H1 (cell line): Measurements from ENCODE around the gene KANSL1. TPM values are rescaled to one million over a fixed set of nuclear protein-coding genes. Genes with fewer than 3 reads are reported as not detected.

Experiments
- CTCF ChIA-PET: fragments of 300-600 bp; sonication (Branson Sonifier 250); formaldehyde crosslinking; loops from one replicate; lab custom pipeline; 2021; ENCODE audit not compliant: partially characterized antibody; lab: Charles Lee
- POLR2A ChIA-PET: fragments of 300-600 bp; sonication (Branson Sonifier 250); formaldehyde crosslinking; loops from one replicate; lab custom pipeline; 2021; ENCODE audit warnings: inconsistent platforms; ENCODE audit not compliant: partially characterized antibody; lab: Charles Lee
- DNase-seq, 2 experiments: peaks; one replicate each; pipeline versions ENCODE4 v3.0.0 to v3.0.0-alpha.2; 2010 to 2022; ENCODE audit warnings: low spot score in 2 of 2, low read depth in 1 of 2, mixed read lengths in 1 of 2
- FAIRE-seq: peaks from 2 replicates; lab custom pipeline; 2011; peaks lifted over from hg19 to GRCh38; lab: Jason Lieb, UNC
- H2AFZ ChIP-seq: 2 replicates; pipeline ENCODE4 v1.8.1; 2012; ENCODE audit warnings: low read length, inconsistent platforms
- H2AK5ac ChIP-seq: 2 replicates; pipeline ENCODE4 v1.6.1; 2013; ENCODE audit warnings: low read depth, low read length
- H2BK120ac ChIP-seq: replicated peaks from 2 replicates; pipeline ENCODE3; 2013; ENCODE audit warnings: low read depth, low read length, inconsistent platforms
- H2BK12ac ChIP-seq: 2 replicates; pipeline ENCODE4 v1.6.1; 2013; ENCODE audit warnings: low read depth, low read length
- H2BK15ac ChIP-seq: 2 replicates; pipeline ENCODE4 v1.6.1; 2013; ENCODE audit warnings: low read length
- H2BK20ac ChIP-seq: 2 replicates; pipeline ENCODE4 v1.6.1; 2013; ENCODE audit warnings: low read length
- H2BK5ac ChIP-seq: 2 replicates; pipeline ENCODE4 v1.6.1; 2013; ENCODE audit warnings: low read depth, low read length
- H3K14ac ChIP-seq: 2 replicates; pipeline ENCODE4 v1.6.1; 2013; ENCODE audit warnings: inconsistent platforms; ENCODE audit not compliant: insufficient read length
- H3K18ac ChIP-seq: 2 replicates; pipeline ENCODE4 v1.6.1; 2013; ENCODE audit warnings: low read length; ENCODE audit errors: extremely low read depth
- H3K23ac ChIP-seq: 2 replicates; pipeline ENCODE4 v1.6.1; 2013; ENCODE audit warnings: inconsistent platforms; ENCODE audit not compliant: insufficient read length
- H3K23me2 ChIP-seq: 2 replicates; pipeline ENCODE4 v1.6.1; 2013; ENCODE audit warnings: low read depth, low read length
- H3K27ac ChIP-seq: 2 replicates; pipeline ENCODE4 v1.6.1; 2011; ENCODE audit warnings: low read depth, low read length, inconsistent platforms
- H3K27me3 ChIP-seq, 4 experiments: replicated peaks in 1 of 4; 1 replicate in 1 of 4; 2 replicates in 3 of 4; pipeline versions ENCODE4 v1.6.1 to v1.8.1; 2011 to 2013; ENCODE audit warnings: low read length in 3 of 4, mild to moderate bottlenecking in 3 of 4, inconsistent platforms in 2 of 4, mixed read lengths in 2 of 4, moderate library complexity in 1 of 4; ENCODE audit not compliant: control insufficient read depth in 3 of 4, insufficient read depth in 3 of 4; ENCODE audit errors: extremely low read depth in 1 of 4
- H3K36me3 ChIP-seq, 4 experiments: 2 replicates each; pipeline versions ENCODE4 v1.6.1 to v1.8.1; 2011 to 2013; ENCODE audit warnings: mild to moderate bottlenecking in 4 of 4, low read length in 3 of 4, moderate library complexity in 2 of 4, control low read depth in 1 of 4, inconsistent platforms in 1 of 4; ENCODE audit not compliant: insufficient read depth in 4 of 4, control insufficient read depth in 2 of 4
- H3K4ac ChIP-seq: replicated peaks from 2 replicates; pipeline ENCODE3; 2013; ENCODE audit warnings: low read length, low read depth, mixed read lengths, inconsistent platforms; ENCODE audit not compliant: insufficient read length
- H3K4me1 ChIP-seq, 4 experiments: replicated peaks in 1 of 4; 1 replicate in 1 of 4; 2 replicates in 3 of 4; pipeline versions ENCODE4 v1.6.1 to v1.8.1; 2011 to 2013; ENCODE audit warnings: low read length in 3 of 4, inconsistent platforms in 2 of 4, mixed read lengths in 1 of 4; ENCODE audit not compliant: insufficient read depth in 4 of 4, control insufficient read depth in 3 of 4
- H3K4me2 ChIP-seq, 2 experiments: 2 replicates each; pipeline versions ENCODE4 v1.6.1 to v1.8.1; 2011 to 2013; ENCODE audit warnings: low read depth in 2 of 2, low read length in 2 of 2, control low read depth in 1 of 2, inconsistent platforms in 1 of 2, mild to moderate bottlenecking in 1 of 2; ENCODE audit not compliant: insufficient read depth in 1 of 2
- H3K4me3 ChIP-seq, 4 experiments: fragments of 200-600, 300-600 bp in 1 of 4; sonication (generic), shearing (Covaris generic), sonication (Bioruptor Twin) in 1 of 4; 2 replicates each; pipeline versions ENCODE4 v1.5.1 to v1.8.1; 2011 to 2016; ENCODE audit warnings: low read length in 4 of 4, low read depth in 3 of 4, control low read depth in 2 of 4, inconsistent platforms in 2 of 4, mild to moderate bottlenecking in 2 of 4, mixed read lengths in 1 of 4, moderate library complexity in 1 of 4; ENCODE audit not compliant: insufficient read depth in 2 of 4; ENCODE audit errors: extremely low read depth in 1 of 4
- H3K56ac ChIP-seq: replicated peaks from 2 replicates; pipeline ENCODE3; 2013; ENCODE audit warnings: low read depth, mild to moderate bottlenecking, mixed read lengths, low read length, inconsistent platforms; ENCODE audit not compliant: insufficient read length
- H3K79me1 ChIP-seq: 2 replicates; pipeline ENCODE4 v1.6.1; 2013; ENCODE audit warnings: low read depth, low read length, control low read depth
- H3K79me2 ChIP-seq, 2 experiments: 2 replicates each; pipeline versions ENCODE4 v1.6.1 to v1.8.1; 2012 to 2013; ENCODE audit warnings: low read length in 2 of 2, mild to moderate bottlenecking in 2 of 2, inconsistent platforms in 1 of 2; ENCODE audit not compliant: insufficient read depth in 2 of 2, control insufficient read depth in 1 of 2
- H3K9ac ChIP-seq, 4 experiments: replicated peaks in 1 of 4; 1 replicate in 1 of 4; 2 replicates in 3 of 4; pipeline versions ENCODE4 v1.6.1 to v1.8.1; 2011 to 2013; ENCODE audit warnings: low read depth in 3 of 4, low read length in 3 of 4, control low read depth in 2 of 4, mild to moderate bottlenecking in 2 of 4, moderate library complexity in 2 of 4, inconsistent platforms in 1 of 4; ENCODE audit errors: extremely low read depth in 1 of 4
- H3K9me3 ChIP-seq, 2 experiments: 2 replicates each; pipeline versions ENCODE4 v1.6.1 to v1.8.1; 2012 to 2013; ENCODE audit warnings: mild to moderate bottlenecking in 2 of 2, moderate library complexity in 2 of 2, control low read depth in 1 of 2, inconsistent platforms in 1 of 2, low read depth in 1 of 2, low read length in 1 of 2, mixed read lengths in 1 of 2; ENCODE audit not compliant: insufficient read depth in 2 of 2
- H4K20me1 ChIP-seq, 2 experiments: replicated peaks in 1 of 2; 2 replicates each; pipeline versions ENCODE3 to v1.8.1; 2011 to 2013; ENCODE audit warnings: inconsistent platforms in 2 of 2, low read length in 2 of 2, mild to moderate bottlenecking in 1 of 2; ENCODE audit not compliant: insufficient read depth in 2 of 2, control insufficient read depth in 1 of 2
- H4K5ac ChIP-seq: 2 replicates; pipeline ENCODE4 v1.6.1; 2013; ENCODE audit warnings: low read length, low read depth, mixed read lengths, inconsistent platforms; ENCODE audit not compliant: insufficient read length
- H4K8ac ChIP-seq: 2 replicates; pipeline ENCODE4 v1.8.0; 2013; ENCODE audit warnings: mild to moderate bottlenecking, moderate library complexity, low read length, inconsistent platforms; ENCODE audit not compliant: insufficient read depth; ENCODE audit errors: extremely low read depth
- H4K91ac ChIP-seq: replicated peaks from 2 replicates; pipeline ENCODE3; 2013; ENCODE audit warnings: low read length, mixed read lengths, inconsistent platforms; ENCODE audit not compliant: insufficient read length
- JUND ChIP-seq: IDR thresholded peaks from 2 replicates; pipeline ENCODE4 v1.6.1; 2011; ENCODE audit warnings: mild to moderate bottlenecking, improper control_type of control experiment, low read length
- RFX5 ChIP-seq: IDR thresholded peaks from 2 replicates; pipeline ENCODE4 v1.6.1; 2011; ENCODE audit warnings: low read depth, low read length, improper control_type of control experiment, borderline replicate concordance
- TAF7 ChIP-seq: optimal IDR thresholded peaks from 2 replicates; pipeline ENCODE3; 2011; ENCODE audit warnings: low read depth, mild to moderate bottlenecking, inconsistent platforms, low read length, moderate library complexity, borderline replicate concordance
- WGBS, 2 experiments: shearing (Covaris generic) in 1 of 2; methylation state at CpG; one replicate each; pipeline versions ENCODE4 v1.1.6 to v1.1.7; 2013 to 2015; ENCODE audit warnings: low lambda C conversion rate in 2 of 2, mixed read lengths in 2 of 2, inconsistent platforms in 1 of 2, low coverage in 1 of 2, missing lambda C conversion rate in 1 of 2; ENCODE audit not compliant: insufficient replicate concordance in 2 of 2, insufficient coverage in 1 of 2, insufficient read length in 1 of 2; ENCODE audit errors: extremely low coverage in 1 of 2, missing lambda C conversion rate in 1 of 2; 5-methylcytosine and 5-hydroxymethylcytosine counted together
- polyA plus RNA-seq, 7 experiments: library from polyadenylated mRNA; depleted of rRNA in 3 of 7; stranded (reverse) in 5 of 7; unstranded in 2 of 7; fragments of >200 nt in 5 of 7; fragments of 200-250 nt in 2 of 7; gene quantifications; 1 replicate in 5 of 7; 2 replicates in 1 of 7; 4 replicates in 1 of 7; pipeline versions ENCODE4 v1.2.1 to v1.2.3, GENCODE V29; 2011 to 2013; ENCODE audit warnings: missing spikeins in 2 of 7, mixed read lengths in 2 of 7
- total RNA-seq: library from RNA; stranded (reverse); fragmentation: NEBNext Ultra II Directional; extraction: Animal tissue kit (Norgen Biotek cat#: 25700); gene quantifications from 2 replicates; pipeline ENCODE4 v1.2.1, GENCODE V29; 2021
- TF ChIP-seq, protein P1 (sequence below): IDR thresholded peaks from 2 replicates; pipeline ENCODE4 v1.6.1; 2011; ENCODE audit warnings: low read depth, mild to moderate bottlenecking, low read length; ENCODE audit not compliant: insufficient read depth

The KANSL1 gene
- total and polyA plus RNA-seq, 2 of the 8 experiments (the other 6 are each of a cell fraction or from before 2014, with no cell fraction given): 34.0 to 128 TPM

DNA sequence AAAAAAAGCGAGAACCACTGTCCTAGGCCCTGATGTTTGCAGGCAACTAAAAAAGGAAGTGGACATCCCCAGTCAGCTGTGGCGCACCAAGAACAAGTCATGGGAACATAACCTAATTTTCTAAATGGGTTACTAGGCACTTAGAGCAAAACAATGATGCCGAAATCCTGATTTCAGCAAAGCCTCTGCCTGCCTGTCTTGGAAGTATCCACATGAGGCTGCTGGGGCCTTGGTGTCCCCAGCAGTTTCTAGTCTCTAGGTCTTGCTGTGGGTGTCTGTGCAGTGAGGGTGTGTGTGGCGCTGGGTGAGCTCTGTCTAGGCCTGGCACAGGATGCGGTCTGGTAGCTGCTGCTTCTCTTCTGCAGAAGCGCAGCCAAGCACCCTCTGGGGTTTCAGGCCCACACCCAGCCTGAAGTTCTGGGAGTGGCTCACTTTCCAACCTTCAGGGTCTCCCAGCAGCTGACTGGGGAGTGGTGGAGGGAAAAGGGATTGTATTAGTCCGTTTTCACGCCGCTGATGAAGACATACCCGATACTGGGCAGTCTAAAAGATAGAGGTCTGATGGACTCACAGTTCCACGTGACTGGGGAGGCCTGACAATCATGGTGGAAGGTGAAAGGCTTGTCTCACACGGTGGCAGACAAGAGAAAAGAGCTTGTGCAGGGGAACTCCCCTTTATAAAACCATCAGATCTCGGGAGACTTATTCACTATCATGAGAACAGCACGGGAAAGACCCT lies 173.0 kb downstream of the KANSL1 start:
- H3K4me2 ChIP-seq: no peak overlapping the region
- WGBS, 2 experiments: 91% methylated on average over 14 of the region's 14 CpGs; no CpG with 5 or more reads in 1 of the 2 experiments
- H3K79me2 ChIP-seq: no peaks in the 10 kb centered on the region
- H3K9ac ChIP-seq: no peak overlapping the region
- no peaks in the 10 kb centered on the region for H3K27me3 ChIP-seq
- H2BK15ac ChIP-seq: no peak overlapping the region
- no peak overlapping the region for H3K4ac ChIP-seq
- H3K56ac ChIP-seq: no peak overlapping the region
- H3K4me1 ChIP-seq: no peaks in the 10 kb centered on the region
- POLR2A ChIA-PET: interaction anchor here (0.5 kb wide), 1 partner anchor 25 kb away, joined by 3 read pairs; no protein-coding TSS in a partner anchor
- H3K23ac ChIP-seq: no peak overlapping the region
- no peak overlapping the region for H3K18ac ChIP-seq
- no peak overlapping the region for H2AK5ac ChIP-seq
- no peak overlapping the region for H3K27ac ChIP-seq
- CTCF ChIA-PET: interaction anchor here (0.6 to 1.7 kb wide), 5 partner anchors 18 to 804 kb away, joined by 3 to 4 read pairs (median 3); no protein-coding TSS in a partner anchor
- no peak for FAIRE-seq
- no peak overlapping the region for H3K14ac ChIP-seq
- H2BK20ac ChIP-seq: no peak overlapping the region
- no peak overlapping the region for H2BK120ac ChIP-seq
- DNase-seq: no peak
- no peaks in the 10 kb centered on the region for H3K23me2 ChIP-seq
- no peaks in the 10 kb centered on the region for H3K9me3 ChIP-seq
- H4K91ac ChIP-seq: no peak overlapping the region
- peaks cover 0 to under 1% of the 10 kb centered on the region in 2 experiments for H4K20me1 ChIP-seq
- no peak overlapping the region for H2BK12ac ChIP-seq
- no peak overlapping the region for H2AFZ ChIP-seq
- H2BK5ac ChIP-seq: no peak overlapping the region
- H4K8ac ChIP-seq: no peak overlapping the region
- no peaks in the 10 kb centered on the region for H3K79me1 ChIP-seq
- no peak overlapping the region for H3K4me3 ChIP-seq
- no peak overlapping the region for H4K5ac ChIP-seq
- H3K36me3 ChIP-seq: no peaks in the 10 kb centered on the region
- TF ChIP-seq TAF7 (no peak), JUND (no peak), RFX5 (no peak)
- TF ChIP-seq, protein P1, sequence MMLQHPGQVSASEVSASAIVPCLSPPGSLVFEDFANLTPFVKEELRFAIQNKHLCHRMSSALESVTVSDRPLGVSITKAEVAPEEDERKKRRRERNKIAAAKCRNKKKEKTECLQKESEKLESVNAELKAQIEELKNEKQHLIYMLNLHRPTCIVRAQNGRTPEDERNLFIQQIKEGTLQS: no peak
